ENCODE measurements around the gene ADGRG3.

GRCh38 chr16:57729182-57729484 lies 61.0 kb downstream of the ADGRG3 start:
- TF ChIP-seq POLR2AphosphoS5 (IDR thresholded peaks at IDR 0.05; ENCODE audit: low read depth, low read length) (no peak), POLR2A (IDR thresholded peaks at IDR 0.05; ENCODE audit: low read depth, low read length) (no peak), TAF1 (IDR thresholded peaks at IDR 0.05; ENCODE audit: low read depth, low read length) (no peak), POU2F2 (IDR thresholded peaks at IDR 0.05; ENCODE audit: low read depth, low read length) (no peak), SPI1 (IDR thresholded peaks at IDR 0.05; ENCODE audit: low read depth, low read length) (no peak)

All from GM12891 (cell line).